ENCODE measurements around the gene SLC6A13. TPM values are rescaled to one million over a fixed set of nuclear protein-coding genes. Genes with fewer than 3 reads are reported as not detected.

SLC6A13 gene
- total and polyA plus RNA-seq, 2 donors (not counting 3 experiments of a cell fraction or from before 2014, with no cell fraction given): 0.14 TPM; not detected in 1

- H3K4me3 ChIP-seq (replicated peaks in 1 of 3; ENCODE audit: insufficient read depth in 1 of 3, low read depth in 1 of 3, low read length in 3 of 3): no peak overlapping the region
- ChIA-PET POLR2A (no interaction called here), CTCF (no interaction called here)
- no peaks in the 10 kb centered on the region for H3K79me2 ChIP-seq (ENCODE audit: control insufficient read depth, insufficient read depth, low read length)
- no TSS peak for BruUV-seq (replicated peaks)
- H3K36me3 ChIP-seq (ENCODE audit: control insufficient read depth in 2 of 2, extremely low read depth in 1 of 2, insufficient read depth in 2 of 2, low read length in 2 of 2): no peaks in the 10 kb centered on the region
- FAIRE-seq: no peak
- DNase-seq (ENCODE audit: low read depth, low spot score): no peak
- no peaks in the 10 kb centered on the region for H3K9me3 ChIP-seq (replicated peaks; ENCODE audit: control insufficient read depth, insufficient read depth, low read length)
- H3K27me3 ChIP-seq (ENCODE audit: control insufficient read depth in 2 of 2, insufficient read depth in 2 of 2, low read length in 2 of 2): no peaks in the 10 kb centered on the region
- H3K4me2 ChIP-seq (ENCODE audit: insufficient read depth, low read length): no peak overlapping the region
- H2AFZ ChIP-seq (ENCODE audit: low read depth, low read length): no peak overlapping the region
- H3K9me1 ChIP-seq (replicated peaks; ENCODE audit: control insufficient read depth, extremely low read depth, insufficient read depth, low read length): no peaks in the 10 kb centered on the region
- H3K4me1 ChIP-seq (ENCODE audit: control insufficient read depth, extremely low read depth, insufficient read depth, low read length): no peaks in the 10 kb centered on the region
- no peak overlapping the region for H3K27ac ChIP-seq (ENCODE audit: insufficient read depth, low read depth, low read length)
- TF ChIP-seq EZH2 (IDR thresholded peaks at IDR 0.05; ENCODE audit: borderline replicate concordance, low read depth, low read length, severe bottlenecking): no peak
- no peak for TF ChIP-seq MAX (IDR thresholded peaks at IDR 0.05; ENCODE audit: insufficient read depth, insufficient read length)
- TF ChIP-seq JUN (IDR thresholded peaks at IDR 0.05; ENCODE audit: borderline replicate concordance, insufficient read depth, insufficient read length, low read depth): no peak
- TF ChIP-seq CTCF (IDR thresholded peaks at IDR 0.05; ENCODE audit: extremely low read depth in 1 of 2, insufficient read depth in 1 of 2, low read depth in 1 of 2, low read length in 2 of 2): no peak
- no peak for TF ChIP-seq FOS (IDR thresholded peaks at IDR 0.05; ENCODE audit: borderline replicate concordance, insufficient read depth, low read length)
- no peak for TF ChIP-seq POLR2AphosphoS5 (IDR thresholded peaks at IDR 0.05; ENCODE audit: insufficient read depth, low read depth, low read length)
- intact Hi-C loops (cut with micrococcal nuclease): no loop called here
- no peaks in the 10 kb centered on the region for H4K20me1 ChIP-seq (replicated peaks; ENCODE audit: control insufficient read depth, extremely low read depth, insufficient read depth, low read length)
- H3K9ac ChIP-seq (replicated peaks; ENCODE audit: extremely low read depth, insufficient read depth, low read length): no peak overlapping the region
- dilution Hi-C loops (cut with MboI; ENCODE audit: extremely low pct_ligation_motif_present, low sequenced_read_pairs): no loop called here
Observed at GRCh38 chr12:213527-213932, 49.1 kb downstream of the SLC6A13 start.

All from endothelial cell of umbilical vein (primary cell).